Measurements from ENCODE around the gene AGBL1. TPM values are rescaled to one million over a fixed set of nuclear protein-coding genes. Genes with fewer than 3 reads are reported as not detected.

Gene AGBL1
- total and polyA plus RNA-seq, 2 experiments from 2014 or later, result 0.03 TPM; not detected in 1

DNA sequence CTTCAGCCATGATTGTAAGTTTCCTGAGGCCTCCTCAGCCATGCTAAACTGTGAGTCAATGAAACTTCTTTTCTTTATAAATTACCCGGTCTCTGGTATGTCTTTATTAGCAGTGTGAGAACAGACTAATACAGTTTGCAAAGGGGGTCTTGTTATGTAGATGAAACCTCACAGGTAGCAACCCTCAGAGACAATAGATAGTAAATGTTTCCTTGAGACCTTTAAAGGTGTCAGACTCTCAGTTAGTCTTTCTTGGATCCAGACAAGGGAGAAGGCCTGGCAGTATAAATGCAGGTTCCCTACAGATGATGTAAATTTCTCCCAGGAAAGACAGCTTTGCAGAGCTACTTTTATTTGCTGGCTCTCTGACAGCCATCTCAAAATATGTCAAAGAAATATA is 510.8 kb downstream of the AGBL1 start:
- H3K27me3 ChIP-seq (ENCODE audit: insufficient read depth), result no peaks in the 10 kb centered on the region
- no peaks in the 10 kb centered on the region for H3F3A ChIP-seq (replicated peaks; ENCODE audit: low read depth)
- peaks cover 25% of the 10 kb centered on the region; the same call in 2 of the 3 replicates for H3K36me3 Mint-ChIP-seq (ENCODE audit: low read depth)
- no peak overlapping the region for H2AFZ ChIP-seq
- H3K27ac Mint-ChIP-seq, result no peak overlapping the region
- H3K79me2 ChIP-seq (replicated peaks; ENCODE audit: insufficient read depth), result no peaks in the 10 kb centered on the region
- peaks cover 25% of the 10 kb centered on the region for H3K9me3 Mint-ChIP-seq
- H3K4me3 Mint-ChIP-seq, result no peak overlapping the region
- peaks cover 21% of the 10 kb centered on the region for H3K4me1 ChIP-seq (ENCODE audit: insufficient read depth)
- ATAC-seq (peak; percentile 85), DNase-seq (ENCODE audit: low spot score) (peak; percentile 48)
- H4K20me1 ChIP-seq (replicated peaks; ENCODE audit: insufficient read depth), result no peaks in the 10 kb centered on the region
- TF ChIP-seq EZH2phosphoT487 (IDR thresholded peaks at IDR 0.05; ENCODE audit: unreplicated experiment) (no peak), ZNF114 (CRISPR knock-in tag; IDR thresholded peaks at IDR 0.05) (no peak), STAT1 (IDR thresholded peaks at IDR 0.05; ENCODE audit: unreplicated experiment) (no peak)
- TF ChIP-seq, protein P1, sequence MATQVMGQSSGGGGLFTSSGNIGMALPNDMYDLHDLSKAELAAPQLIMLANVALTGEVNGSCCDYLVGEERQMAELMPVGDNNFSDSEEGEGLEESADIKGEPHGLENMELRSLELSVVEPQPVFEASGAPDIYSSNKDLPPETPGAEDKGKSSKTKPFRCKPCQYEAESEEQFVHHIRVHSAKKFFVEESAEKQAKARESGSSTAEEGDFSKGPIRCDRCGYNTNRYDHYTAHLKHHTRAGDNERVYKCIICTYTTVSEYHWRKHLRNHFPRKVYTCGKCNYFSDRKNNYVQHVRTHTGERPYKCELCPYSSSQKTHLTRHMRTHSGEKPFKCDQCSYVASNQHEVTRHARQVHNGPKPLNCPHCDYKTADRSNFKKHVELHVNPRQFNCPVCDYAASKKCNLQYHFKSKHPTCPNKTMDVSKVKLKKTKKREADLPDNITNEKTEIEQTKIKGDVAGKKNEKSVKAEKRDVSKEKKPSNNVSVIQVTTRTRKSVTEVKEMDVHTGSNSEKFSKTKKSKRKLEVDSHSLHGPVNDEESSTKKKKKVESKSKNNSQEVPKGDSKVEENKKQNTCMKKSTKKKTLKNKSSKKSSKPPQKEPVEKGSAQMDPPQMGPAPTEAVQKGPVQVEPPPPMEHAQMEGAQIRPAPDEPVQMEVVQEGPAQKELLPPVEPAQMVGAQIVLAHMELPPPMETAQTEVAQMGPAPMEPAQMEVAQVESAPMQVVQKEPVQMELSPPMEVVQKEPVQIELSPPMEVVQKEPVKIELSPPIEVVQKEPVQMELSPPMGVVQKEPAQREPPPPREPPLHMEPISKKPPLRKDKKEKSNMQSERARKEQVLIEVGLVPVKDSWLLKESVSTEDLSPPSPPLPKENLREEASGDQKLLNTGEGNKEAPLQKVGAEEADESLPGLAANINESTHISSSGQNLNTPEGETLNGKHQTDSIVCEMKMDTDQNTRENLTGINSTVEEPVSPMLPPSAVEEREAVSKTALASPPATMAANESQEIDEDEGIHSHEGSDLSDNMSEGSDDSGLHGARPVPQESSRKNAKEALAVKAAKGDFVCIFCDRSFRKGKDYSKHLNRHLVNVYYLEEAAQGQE (IDR thresholded peaks at IDR 0.05; ENCODE audit: unreplicated experiment), result no peak
- TF ChIP-seq, protein P2, sequence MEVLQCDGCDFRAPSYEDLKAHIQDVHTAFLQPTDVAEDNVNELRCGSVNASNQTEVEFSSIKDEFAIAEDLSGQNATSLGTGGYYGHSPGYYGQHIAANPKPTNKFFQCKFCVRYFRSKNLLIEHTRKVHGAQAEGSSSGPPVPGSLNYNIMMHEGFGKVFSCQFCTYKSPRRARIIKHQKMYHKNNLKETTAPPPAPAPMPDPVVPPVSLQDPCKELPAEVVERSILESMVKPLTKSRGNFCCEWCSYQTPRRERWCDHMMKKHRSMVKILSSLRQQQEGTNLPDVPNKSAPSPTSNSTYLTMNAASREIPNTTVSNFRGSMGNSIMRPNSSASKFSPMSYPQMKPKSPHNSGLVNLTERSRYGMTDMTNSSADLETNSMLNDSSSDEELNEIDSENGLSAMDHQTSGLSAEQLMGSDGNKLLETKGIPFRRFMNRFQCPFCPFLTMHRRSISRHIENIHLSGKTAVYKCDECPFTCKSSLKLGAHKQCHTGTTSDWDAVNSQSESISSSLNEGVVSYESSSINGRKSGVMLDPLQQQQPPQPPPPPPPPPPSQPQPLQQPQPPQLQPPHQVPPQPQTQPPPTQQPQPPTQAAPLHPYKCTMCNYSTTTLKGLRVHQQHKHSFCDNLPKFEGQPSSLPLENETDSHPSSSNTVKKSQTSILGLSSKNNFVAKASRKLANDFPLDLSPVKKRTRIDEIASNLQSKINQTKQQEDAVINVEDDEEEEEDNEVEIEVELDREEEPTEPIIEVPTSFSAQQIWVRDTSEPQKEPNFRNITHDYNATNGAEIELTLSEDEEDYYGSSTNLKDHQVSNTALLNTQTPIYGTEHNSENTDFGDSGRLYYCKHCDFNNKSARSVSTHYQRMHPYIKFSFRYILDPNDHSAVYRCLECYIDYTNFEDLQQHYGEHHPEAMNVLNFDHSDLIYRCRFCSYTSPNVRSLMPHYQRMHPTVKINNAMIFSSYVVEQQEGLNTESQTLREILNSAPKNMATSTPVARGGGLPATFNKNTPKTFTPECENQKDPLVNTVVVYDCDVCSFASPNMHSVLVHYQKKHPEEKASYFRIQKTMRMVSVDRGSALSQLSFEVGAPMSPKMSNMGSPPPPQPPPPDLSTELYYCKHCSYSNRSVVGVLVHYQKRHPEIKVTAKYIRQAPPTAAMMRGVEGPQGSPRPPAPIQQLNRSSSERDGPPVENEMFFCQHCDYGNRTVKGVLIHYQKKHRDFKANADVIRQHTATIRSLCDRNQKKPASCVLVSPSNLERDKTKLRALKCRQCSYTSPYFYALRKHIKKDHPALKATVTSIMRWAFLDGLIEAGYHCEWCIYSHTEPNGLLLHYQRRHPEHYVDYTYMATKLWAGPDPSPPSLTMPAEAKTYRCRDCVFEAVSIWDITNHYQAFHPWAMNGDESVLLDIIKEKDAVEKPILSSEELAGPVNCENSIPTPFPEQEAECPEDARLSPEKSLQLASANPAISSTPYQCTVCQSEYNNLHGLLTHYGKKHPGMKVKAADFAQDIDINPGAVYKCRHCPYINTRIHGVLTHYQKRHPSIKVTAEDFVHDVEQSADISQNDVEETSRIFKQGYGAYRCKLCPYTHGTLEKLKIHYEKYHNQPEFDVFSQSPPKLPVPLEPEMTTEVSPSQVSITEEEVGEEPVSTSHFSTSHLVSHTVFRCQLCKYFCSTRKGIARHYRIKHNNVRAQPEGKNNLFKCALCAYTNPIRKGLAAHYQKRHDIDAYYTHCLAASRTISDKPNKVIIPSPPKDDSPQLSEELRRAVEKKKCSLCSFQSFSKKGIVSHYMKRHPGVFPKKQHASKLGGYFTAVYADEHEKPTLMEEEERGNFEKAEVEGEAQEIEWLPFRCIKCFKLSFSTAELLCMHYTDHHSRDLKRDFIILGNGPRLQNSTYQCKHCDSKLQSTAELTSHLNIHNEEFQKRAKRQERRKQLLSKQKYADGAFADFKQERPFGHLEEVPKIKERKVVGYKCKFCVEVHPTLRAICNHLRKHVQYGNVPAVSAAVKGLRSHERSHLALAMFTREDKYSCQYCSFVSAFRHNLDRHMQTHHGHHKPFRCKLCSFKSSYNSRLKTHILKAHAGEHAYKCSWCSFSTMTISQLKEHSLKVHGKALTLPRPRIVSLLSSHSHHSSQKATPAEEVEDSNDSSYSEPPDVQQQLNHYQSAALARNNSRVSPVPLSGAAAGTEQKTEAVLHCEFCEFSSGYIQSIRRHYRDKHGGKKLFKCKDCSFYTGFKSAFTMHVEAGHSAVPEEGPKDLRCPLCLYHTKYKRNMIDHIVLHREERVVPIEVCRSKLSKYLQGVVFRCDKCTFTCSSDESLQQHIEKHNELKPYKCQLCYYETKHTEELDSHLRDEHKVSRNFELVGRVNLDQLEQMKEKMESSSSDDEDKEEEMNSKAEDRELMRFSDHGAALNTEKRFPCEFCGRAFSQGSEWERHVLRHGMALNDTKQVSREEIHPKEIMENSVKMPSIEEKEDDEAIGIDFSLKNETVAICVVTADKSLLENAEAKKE (CRISPR knock-in tag; IDR thresholded peaks at IDR 0.05), result 0 out of 2 replicates have a peak, but pooled peaks have one; percentile 0
- no peaks in the 10 kb centered on the region for H3K27me3 Mint-ChIP-seq (ENCODE audit: insufficient read depth, low read depth, poor library complexity)
- peaks cover 35% of the 10 kb centered on the region for H3K4me1 Mint-ChIP-seq
- peak overlapping the region; percentile 21; the same call in 1 of the 2 replicates for H3K4me2 ChIP-seq
- H3K9me2 ChIP-seq (ENCODE audit: insufficient read depth), result 0 out of 2 replicates have a peak, but pooled peaks cover 9% of the 10 kb centered on the region
- H3K27ac ChIP-seq (ENCODE audit: low read depth), result no peak overlapping the region; the same call in 1 of the 2 replicates
- no peaks in the 10 kb centered on the region for H3K36me3 ChIP-seq (ENCODE audit: insufficient read depth)
- H3K4me3 ChIP-seq, result no peak overlapping the region

All from GM23338 (cell line).